NCI-H1417 (cell line): ENCODE results near the gene MAP3K12.
"Not testable (repeated sequence)": the region's sequence is repeated elsewhere in the genome, so short reads cannot be mapped to it uniquely, and the experiment has no call there.

Source experiments
- DNase-seq, 3 experiments: peaks; one replicate each; lab custom pipeline; 2025; lab: John Stamatoyannopoulos, UW

Gene MAP3K12

DNA sequence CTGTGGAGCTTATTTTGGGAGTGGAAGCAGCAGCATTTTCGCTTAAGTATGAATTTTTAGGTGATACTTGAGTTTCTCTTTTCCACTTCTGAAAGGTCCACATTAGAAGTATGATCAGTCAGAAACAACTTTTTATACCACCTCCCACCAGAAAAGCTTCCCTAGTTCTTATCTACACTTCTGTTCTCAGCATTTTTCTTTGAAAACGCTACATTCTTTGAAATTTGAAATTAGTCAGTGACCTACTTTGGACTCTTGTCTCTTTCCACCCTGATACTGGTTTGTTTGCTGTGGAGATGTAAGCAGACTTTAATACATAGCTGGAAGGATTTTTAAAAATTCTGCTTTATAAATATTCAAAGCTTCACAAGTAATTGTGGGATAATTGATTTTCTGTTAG is 25.2 kb downstream of the MAP3K12 start:
- DNase-seq = no peak

DNA sequence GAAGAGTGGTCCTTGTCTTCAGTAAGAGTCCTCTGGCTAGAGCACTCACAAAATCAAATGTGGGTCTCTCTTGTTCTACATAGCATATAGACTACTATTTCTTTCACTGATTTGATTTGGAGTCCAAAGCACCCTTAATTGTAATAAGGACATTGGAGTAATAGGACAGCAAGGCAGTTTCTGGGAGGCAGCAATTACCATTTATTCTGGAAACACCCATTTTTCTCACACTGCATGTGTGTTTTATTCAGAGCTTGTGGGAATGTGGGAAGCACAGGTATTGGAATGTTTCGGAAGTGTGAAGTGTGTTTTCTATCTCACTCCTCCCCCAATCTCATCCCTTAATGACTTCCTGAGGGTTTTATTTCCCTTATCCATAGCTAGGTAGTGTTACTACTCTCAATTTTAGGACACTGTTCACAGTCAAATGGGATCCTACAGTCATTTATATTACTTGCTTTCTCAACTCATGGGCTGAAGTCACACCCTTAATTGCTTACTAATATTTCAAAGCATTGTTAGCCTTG is 27.1 kb downstream of the MAP3K12 start:
- no peak for DNase-seq

DNA sequence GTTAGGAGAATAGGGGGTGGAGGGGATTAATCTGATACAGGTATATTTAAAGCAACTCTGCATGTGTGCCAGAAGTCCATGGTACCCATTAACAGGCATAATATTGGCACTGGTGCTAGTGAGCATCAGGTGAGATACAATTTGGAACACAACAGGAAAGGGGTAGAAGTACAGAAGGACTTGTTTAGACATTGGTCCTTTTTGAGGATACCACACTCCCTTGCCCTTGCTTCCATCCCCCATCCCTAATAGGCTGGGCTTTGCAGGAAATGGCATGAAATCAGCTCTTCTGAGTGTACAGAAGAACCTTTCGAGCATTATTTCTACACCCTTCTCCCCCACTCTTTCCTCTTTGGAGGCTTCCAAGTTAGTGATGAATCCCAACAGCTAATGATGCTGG is 31.0 kb downstream of the MAP3K12 start:
- no peak for DNase-seq

DNA sequence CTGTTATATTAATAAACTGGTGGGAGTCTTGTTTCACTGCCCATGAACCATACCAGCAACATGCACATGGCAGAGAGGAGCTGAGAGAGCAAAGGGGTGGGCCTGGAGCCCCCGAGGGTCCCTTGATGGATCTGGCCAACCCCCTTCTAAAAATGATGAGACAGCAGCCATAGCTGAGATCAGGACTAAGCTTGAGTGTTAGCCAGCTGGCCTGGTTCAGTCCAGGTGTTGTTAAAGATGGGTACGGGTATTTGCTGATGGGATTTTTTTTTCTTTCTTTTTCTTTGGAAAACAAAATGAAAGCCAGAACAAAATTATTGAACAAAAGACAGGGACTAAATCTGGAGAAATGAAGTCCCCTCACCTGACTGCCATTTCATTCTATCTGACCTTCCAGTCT is 31.4 kb downstream of the MAP3K12 start:
- no peak for DNase-seq

DNA sequence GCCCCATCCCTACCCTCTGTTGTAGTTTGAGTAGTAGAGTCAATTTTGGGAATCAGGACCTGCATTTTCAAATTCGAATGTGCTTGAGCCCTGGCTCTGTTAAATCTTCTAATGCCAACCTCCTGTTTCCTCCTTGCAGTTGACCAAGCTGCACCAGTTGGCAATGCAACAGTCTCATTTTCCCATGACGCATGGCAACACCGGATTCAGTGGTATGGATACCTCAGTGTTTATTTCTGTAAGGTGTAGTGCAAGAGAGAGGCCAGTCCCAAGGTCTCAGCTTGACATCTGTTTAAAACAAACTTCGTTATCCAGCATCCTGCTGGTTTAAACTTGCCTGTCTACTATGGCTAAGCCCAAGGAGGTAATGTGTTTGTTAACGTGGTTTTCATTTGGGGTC is 32.2 kb downstream of the MAP3K12 start:
- no peak for DNase-seq

DNA sequence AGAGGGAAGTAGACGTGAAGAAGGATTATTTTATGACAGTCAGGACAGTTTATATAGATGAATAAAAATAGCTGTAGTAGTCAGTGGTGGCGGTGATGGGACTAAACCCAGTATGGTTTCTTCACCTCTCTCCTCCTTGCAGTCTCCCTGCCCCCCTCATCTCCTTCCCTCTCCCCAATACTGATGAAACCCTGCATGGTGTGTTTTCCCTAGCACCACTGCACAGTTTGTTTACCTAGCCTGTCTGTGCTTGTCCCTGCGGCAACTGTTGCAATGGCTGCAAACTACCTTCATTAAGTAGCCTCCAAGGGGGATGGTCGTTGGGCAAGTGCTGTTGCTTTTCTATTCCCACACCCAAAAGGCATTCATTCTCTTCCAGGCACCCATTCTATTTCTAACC is 32.6 kb downstream of the MAP3K12 start:
- peak in 2 of 3 experiments; percentile 39 to 77 for DNase-seq

DNA sequence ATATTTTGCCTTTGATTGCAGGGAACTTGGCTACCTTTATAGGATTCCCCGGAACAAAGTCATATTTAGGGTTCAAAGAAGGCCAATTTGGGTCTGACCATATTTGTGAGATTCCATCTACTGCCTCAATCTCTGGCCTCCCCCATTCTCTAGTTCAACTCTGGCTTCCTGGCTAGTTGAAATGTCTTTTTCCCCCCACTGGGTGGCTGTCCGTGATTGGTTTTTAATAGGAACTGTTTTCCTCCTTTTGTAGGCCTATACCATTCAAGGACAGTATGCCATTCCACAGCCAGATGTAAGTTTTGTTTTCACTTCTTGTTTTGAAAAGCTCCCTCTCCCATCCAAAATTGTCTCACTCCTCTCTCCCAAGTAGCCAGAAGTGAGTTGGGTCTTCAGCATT is 33.6 kb downstream of the MAP3K12 start:
- DNase-seq = no peak

DNA sequence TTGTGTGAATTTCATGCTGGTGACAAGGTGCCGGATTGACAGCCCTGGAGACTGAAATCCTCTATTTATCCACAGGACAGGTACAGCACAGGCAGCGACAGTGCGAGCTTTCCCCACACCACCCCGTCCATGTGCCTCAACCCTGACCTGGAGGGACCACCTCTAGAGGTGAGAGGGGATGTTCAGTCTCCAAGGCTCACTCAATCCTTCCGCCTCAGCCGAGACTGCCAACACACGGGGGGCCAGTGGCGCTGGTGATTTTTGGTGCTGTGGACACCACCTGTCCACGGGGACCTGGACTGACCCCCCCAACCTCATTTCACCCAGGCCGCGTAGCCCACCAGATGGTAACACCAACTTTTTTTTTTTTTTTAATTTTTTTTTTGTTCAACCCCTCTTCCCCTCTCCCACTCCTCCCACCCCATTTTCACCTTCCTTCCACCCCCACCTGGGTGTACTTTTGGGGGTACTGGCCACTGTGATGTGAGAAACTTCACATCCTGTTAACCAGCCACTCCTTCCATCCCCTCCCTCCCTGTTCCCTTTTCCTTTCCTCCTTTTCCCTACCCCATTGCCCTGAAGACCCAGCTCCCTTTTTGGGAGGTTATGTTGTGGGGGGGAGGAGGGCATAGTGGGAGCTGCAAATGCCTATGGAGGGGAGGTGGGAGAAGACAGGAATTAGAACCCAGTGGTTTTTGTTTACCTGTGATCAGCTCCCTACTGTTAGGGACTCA is 34.4 kb downstream of the MAP3K12 start:
- no peak for DNase-seq

DNA sequence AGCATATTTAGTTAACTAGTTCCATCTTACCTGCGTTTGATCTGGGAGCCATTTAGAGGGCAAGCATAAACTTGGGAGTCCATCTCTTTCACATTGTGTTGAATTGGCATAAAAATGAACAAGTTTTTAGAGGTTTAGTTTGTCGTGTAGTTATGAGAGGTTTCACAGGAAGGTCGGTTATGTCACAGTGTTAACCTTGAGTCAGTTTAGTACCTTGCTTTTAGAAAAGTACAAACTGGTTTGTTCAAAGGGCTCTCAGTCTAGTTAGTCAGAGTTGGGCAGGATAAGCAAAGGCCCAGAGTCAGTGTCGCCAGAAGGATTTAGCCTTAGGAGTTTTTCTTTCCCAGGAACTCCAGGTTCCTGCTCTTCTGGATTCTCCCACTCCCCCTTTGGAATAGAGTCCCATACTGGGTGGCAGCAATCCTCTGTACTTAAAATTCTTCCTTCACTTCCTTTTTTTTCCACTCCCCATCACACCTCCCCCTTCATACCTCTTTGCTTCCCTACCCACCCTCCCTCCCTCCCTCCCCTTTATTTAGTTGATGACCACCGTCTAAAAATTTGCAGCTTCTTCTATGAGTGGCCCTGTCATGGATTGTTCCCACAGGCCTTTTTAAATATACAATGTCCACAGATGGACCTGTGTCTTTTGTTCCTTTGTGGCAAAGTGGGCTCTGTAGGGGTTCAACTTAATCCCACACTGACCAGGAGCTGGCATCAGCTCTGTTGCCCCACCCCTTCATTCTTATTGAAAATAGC is 35.3 kb downstream of the MAP3K12 start:
- no peak for DNase-seq

DNA sequence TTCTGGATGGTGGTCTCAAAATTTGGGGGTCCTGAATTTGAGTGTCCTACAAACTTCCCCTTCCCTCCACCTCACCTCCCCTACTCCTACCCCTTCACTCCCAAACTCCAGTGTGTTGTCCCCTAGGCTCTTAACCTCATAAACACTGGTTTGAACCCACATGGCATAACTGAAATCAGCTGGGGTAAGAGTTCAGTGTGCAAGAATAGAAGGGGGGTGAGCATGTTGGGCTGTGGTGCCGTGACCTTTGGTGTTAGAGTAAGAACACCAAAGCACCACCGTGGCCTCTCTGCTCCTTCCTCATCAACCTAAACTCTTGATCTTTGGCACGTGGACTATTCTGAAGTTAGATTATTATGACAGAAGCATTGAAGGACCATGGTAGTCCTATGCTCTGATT is 36.3 kb downstream of the MAP3K12 start:
- DNase-seq = no peak

DNA sequence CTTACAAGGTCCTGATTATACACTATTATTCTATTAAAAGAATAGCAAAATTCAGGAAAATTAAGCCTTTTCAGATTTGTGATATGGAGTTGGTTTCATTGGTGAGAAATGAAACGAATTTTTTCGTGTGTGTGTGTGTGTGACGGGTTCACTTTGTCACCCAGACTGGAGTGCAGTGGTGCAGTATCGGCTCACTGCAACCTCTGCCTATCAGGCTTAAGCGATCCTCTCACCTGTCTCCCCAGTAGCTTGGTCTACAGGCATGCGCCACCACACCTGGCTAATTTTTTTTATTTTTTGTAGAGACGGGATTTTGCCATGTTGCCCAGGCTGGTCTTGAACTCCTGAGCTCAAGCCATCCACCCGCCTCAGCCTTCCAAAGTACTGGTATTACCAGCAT is 37.7 kb downstream of the MAP3K12 start:
- no peak for DNase-seq

DNA sequence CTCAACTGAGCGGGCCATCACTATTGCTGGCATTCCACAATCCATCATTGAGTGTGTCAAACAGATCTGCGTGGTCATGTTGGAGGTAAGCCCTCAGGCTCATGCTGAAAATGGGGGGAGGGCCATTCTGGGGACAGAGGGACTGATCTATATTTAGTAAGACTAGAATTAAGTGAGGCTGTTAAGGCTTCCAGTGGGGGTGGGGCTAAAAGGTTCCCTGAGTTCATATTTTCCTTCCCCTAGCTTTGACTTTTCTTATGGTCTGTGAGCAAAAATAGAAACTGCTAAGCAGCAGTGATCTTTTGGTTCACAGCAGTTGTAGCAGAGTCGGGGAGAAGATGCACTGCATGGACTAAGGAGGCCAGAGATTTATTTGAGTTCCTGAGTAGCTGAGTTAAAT is 38.2 kb downstream of the MAP3K12 start:
- DNase-seq = no peak

DNA sequence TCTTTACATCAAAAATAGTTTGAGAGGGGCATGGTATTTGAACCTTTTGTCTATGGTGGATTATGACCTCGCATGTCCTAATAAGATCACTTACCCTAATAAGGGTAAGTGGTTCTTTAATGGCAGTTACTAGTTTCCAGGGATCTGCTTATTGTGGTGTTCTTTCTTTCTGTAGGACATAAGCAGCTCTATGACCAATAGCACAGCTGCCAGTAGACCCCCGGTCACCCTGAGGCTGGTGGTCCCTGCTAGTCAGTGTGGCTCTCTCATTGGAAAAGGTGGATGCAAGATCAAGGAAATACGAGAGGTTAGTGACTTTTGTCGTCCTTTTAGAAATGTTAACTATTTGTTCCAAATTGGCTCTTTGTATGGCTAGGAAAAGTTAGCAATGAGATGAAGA is 40.2 kb downstream of the MAP3K12 start:
- no peak for DNase-seq

DNA sequence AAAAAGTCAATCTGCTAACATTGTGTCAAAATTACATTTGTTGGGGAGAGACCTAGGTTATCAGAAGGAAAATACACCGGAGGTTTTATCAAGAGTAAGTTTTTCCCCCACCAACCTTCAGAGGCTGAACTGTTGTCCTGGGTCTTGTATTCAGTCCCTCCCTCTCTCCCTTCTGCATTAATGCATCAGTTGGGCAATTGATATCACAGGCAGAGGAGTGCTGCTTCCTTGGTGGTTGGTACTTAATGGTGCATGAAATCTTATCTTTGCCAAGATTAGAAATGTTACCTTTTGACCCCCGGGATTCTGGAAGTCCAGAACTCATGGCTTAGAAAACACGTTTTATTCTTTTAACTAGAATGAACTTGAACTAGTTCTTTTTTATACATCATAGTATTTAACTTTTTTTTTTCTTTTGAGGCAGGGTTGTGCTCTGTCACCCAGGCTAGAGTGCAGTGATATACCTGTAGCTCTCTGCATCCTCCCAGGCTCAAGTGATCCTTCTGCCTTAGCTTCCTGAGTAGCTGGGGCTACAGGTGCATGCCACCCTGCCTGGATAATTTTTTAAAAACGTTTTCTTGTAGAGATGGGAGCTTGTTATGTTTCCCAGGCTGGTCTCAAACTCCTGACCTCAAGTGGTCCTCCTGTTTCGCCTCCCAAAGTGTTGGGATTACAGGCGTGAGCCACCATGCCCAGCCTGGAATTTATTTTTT is 42.4 kb downstream of the MAP3K12 start:
- no peak for DNase-seq

DNA sequence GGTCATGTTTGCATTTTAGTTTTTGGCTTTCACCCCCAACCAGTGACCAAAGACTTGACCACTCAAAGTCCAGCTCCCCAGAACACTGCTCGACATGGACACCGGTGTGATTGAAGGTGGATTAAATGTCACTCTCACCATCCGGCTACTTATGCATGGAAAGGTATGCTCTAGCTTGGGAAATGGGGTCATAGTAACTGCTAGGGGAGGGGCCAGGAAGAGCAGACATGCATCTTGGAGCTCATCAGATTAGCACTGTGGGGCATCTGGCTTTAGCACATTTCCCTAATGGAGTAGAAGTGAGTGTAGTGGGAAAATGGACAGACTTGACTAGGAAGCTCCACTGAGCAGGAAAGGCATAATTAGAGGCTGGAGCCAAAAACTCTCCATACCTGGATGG is 44.6 kb downstream of the MAP3K12 start:
- DNase-seq = no peak

DNA sequence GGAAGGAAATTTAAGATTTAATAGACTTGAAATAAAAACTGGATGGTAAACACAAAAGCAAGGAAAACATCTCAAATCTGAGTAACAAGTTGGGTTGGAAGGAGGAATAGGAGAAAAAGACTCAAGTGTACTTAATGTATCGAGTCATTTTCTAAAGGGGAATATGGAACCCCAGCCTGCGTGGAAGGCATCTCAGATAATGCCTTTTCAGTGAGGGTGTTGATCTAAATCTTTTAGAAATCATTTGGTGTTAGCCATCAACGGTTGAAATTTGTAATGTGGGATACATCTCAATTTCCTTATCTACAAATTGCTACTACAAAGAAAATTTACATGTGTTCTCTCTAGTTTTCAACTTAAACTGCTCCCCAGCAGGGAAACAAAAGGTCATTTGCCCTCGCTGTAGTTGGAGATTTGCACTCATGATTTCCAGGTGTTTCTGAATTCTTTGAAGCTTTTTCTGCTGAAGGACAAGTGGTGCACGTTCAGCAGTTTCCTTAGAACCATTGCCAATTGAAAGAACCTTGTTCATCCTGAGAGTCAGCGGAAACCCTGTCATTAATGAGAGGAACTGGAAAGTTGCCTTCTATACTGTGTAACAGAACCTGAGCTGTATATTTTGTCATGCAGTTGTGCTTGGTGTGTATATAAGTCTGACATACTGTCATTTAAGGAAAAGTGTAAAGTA is 45.2 kb downstream of the MAP3K12 start:
- no peak for DNase-seq

DNA sequence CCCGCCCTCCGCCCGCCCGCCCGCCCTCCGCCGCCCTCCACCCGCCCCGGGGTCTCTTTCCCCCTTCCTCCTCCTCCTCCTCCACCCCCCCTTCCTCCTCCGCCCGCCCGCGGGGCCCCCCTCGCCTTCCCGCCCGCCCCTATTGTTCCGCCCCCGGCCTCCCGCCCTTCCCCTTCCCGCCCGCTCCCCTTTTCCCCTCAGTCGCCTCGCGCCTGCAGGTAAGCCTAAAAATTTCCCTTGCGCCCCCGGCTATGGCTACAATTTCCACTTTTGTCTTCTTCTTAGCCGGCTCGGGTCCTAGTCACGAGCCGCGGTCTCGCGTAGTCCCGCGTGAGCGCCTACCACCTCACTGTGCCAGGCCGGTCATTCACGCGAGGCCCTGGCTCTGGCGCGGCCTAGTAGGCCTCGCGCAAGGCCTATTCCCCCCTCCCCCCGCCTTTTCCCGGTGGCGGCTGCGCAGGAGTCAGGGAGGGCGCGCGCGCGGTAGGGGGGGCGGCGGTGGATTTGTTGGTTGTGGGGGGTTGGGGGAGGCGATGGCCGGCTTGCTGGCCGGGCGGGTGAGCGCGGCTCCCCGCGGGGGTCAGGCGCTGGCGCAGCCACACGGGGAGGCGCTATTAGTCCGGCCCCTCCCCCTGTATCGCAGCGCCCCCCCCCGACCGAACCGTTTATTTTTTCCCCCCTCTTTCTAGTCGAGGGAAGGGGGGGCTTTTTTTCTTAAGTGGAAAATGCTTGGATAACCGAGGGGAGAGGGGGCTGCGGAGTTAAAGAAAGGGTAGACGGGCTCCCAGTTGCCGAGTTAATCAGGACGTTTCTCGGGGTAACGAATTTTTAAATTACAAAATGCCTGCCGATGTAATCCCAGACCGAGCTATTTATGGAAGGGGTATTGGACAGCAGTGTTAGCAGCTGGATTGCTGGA is 46.8 kb downstream of the MAP3K12 start:
- DNase-seq = peak; percentile 76 to 96 (median 92)

DNA sequence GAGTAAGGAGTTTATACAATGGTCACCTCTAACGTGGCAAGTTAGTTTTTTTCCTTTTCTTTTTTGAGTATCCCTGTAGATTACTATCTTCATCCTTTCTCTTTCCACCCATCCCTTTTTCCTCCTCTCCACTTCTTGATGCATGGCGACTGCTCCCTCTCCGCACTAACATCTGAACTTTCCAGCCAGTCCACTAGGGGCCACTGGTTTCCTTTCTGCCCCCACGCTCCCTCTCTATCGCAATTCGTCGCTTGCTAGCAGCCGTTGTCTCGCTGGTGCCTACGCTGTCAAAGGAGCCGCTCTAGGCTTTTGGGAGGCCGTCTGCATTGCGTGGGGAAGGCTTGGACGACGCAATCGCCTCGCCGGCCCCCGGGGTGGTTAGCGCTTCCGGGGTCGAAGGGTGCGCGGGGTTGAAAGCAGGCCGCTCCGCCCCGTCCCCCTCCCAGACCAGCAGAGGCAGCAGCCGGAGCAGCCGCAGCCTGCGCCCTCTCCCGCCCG is 47.5 kb downstream of the MAP3K12 start, which contains the start of gene PCBP2:
PCBP2 (plus strand) TSS at position 442 of the 498 bp plus-strand sequence. CDS start 2,699 bp downstream, outside the sequence.
- peak; percentile 99 to 100 (median 99) for DNase-seq

DNA sequence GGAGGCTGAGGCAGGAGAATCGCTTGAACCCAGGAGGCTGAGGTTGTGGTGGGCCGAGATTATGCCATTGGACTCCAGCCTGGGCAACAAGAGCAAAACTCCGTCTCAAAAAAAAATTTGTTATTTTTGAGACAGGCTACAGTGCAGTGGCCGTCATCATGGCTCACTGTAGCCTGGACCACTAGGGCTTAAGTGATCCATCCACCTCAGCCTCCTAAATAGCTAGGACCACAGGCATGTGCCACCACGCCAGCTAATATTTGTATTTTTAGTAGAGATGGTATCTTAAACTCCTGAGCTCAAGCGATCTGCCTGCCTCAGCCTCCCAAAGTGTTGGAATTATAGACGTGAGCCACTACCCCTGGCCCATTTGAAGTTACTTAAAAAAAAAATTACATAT is 48.3 kb downstream of the MAP3K12 start:
- DNase-seq = no peak

DNA sequence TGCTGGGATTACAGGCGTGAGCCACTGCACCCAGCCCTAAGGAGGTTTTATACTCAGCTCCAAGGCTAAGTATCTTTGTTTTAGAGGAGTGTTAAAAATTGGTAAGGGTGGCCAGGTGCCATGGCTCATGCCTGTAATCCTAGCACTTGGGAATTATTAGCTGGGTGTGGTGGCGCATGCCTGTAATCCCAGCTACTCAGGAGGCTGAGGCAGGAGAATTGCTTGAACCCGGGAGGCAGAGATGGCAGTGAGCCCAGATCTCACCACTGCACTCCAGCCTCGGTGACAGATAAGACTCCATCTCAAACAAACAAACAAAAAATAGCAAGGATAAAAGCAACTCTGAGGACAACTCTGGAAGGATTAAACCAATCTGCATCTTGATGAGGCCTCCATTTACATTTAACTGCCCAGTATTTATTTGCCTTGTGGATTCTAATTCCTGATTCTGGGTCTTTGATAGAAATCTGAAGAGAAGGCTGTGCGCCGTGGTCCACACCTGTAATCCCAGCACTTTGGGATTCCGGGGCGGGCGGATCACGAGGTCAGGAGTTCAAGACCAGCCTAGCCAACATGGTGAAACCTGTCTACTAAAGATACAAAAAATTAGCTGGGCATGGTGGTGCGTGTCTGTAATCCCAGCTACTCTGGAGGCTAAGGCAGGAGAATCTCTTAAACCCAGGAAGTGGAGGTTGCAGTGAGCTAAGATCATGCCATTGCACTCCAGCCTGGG is 54.5 kb downstream of the MAP3K12 start:
- not testable (repeated sequence) for DNase-seq
